ENCODE measurements around the gene REL. TPM values are rescaled to one million over a fixed set of nuclear protein-coding genes. Genes with fewer than 3 reads are reported as not detected.

The REL gene
- polyA plus RNA-seq, 1 experiment, result 3.3 TPM

DNA sequence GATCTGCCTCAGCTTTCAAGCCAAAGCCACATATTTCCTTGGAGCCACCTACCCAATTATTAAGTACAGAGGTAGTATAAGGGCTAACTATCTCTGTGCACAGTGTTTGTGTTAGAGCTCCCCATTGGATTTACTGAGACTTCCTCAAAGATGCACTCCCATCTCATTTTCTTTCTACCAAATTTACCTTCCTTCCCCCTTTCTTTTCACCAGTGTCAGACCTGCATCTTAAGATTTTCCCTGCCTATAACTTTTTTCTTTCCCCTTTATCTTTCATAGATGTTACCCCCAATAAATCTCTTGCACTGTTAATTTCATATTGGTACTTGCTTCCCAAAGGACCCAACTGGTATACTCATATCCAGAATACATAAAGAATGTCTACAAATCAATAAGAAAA lies 5.9 kb upstream of the REL start:
- no peaks in the 10 kb centered on the region for H3K27me3 ChIP-seq (ENCODE audit: control insufficient read depth, insufficient read depth, low read length)
- no peak for DNase-seq (ENCODE audit: low read depth, low spot score)
- H3K27ac ChIP-seq (ENCODE audit: low read depth, low read length), result no peak overlapping the region
- ChIA-PET POLR2A (no interaction called here), CTCF (no interaction called here)
- H3K4me3 ChIP-seq (ENCODE audit: low read depth, low read length), result no peak overlapping the region
- TF ChIP-seq, protein P1, sequence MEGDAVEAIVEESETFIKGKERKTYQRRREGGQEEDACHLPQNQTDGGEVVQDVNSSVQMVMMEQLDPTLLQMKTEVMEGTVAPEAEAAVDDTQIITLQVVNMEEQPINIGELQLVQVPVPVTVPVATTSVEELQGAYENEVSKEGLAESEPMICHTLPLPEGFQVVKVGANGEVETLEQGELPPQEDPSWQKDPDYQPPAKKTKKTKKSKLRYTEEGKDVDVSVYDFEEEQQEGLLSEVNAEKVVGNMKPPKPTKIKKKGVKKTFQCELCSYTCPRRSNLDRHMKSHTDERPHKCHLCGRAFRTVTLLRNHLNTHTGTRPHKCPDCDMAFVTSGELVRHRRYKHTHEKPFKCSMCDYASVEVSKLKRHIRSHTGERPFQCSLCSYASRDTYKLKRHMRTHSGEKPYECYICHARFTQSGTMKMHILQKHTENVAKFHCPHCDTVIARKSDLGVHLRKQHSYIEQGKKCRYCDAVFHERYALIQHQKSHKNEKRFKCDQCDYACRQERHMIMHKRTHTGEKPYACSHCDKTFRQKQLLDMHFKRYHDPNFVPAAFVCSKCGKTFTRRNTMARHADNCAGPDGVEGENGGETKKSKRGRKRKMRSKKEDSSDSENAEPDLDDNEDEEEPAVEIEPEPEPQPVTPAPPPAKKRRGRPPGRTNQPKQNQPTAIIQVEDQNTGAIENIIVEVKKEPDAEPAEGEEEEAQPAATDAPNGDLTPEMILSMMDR (IDR thresholded peaks at IDR 0.05; ENCODE audit: low read depth, low read length), result no peak
- no peaks in the 10 kb centered on the region for H3K9me3 ChIP-seq (ENCODE audit: control insufficient read depth, insufficient read depth, low read length)

DNA sequence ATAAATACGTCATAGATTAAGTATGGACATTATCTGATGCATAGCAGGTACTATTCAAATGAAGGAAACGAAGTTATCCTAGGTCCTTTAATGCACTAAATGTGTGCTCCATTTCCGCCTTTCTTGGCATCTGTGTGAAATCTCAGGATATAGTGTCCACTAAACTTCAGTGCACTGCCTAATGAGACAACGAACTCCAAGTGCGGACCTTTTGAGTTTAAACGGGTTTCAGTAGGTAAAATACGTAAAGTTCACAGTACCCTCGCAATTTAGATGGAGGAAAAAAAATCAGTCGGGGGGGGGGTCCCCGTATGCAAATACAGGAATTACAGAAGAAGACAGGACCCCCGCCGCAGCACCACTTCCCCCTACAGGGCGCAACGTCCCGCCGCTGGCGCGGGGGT lies 729 bp upstream of the REL start:
- TF ChIP-seq, protein P1 (IDR thresholded peaks at IDR 0.05; ENCODE audit: low read depth, low read length), result 0 out of 2 replicates have a peak, but pooled peaks have one; percentile 24
- Histone ChIP-seq H3K27ac (ENCODE audit: low read depth, low read length) (peak overlapping the region; percentile 74), H3K27me3 (ENCODE audit: control insufficient read depth, insufficient read depth, low read length) (no peaks in the 10 kb centered on the region), H3K9me3 (ENCODE audit: control insufficient read depth, insufficient read depth, low read length) (no peaks in the 10 kb centered on the region), H3K4me3 (ENCODE audit: low read depth, low read length) (peak overlapping the region; percentile 71)
- no peak for DNase-seq (ENCODE audit: low read depth, low spot score)
- ChIA-PET POLR2A (interaction anchor here (0.6 kb wide), 1 partner anchor 13 kb away, joined by 6 read pairs; no protein-coding TSS in a partner anchor), CTCF (interaction anchor here (0.6 kb wide), 1 partner anchor 1131 kb away, joined by 3 read pairs; no protein-coding TSS in a partner anchor)

DNA sequence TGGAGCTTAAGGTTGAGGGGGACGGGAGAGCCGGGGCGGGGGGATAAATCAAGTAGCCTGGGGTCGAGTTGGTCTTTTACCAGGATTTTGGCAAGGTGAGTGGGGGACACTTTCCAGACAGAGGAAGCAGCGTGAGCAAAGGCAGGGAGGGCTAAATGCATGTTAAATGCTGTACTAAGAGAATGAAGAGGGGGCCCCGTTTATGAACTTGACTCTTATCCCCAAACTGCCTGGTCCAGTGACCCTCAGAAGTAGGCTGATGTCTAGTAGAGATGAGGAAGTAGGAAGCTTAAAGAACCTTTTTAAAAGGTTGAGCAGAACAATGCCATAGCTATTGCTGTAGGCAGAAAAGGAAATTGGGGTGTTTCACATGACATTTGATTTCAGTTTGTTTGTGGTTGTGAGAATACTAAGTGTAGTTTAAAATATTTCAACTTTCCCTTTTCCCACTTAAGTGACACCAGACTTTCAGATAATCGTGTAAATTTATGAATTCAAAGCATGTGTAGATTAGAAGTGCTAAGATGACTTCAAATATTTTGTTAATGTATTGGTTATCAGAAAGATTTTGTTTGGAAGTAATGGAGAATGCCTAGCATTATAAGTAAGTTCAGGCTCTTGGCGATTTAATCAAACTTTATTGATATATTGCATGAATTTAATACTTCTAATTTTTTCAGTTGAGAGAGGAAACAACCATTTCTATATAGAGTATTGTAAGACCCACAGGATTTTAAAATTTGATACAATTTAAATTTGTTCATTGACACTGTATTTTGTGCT lies 1.8 kb downstream of the REL start:
- TF ChIP-seq, protein P1 (IDR thresholded peaks at IDR 0.05; ENCODE audit: low read depth, low read length), result no peak
- no peaks in the 10 kb centered on the region for H3K9me3 ChIP-seq (ENCODE audit: control insufficient read depth, insufficient read depth, low read length)
- H3K4me3 ChIP-seq (ENCODE audit: low read depth, low read length), result peak overlapping the region; percentile 74
- no peak for DNase-seq (ENCODE audit: low read depth, low spot score)
- CTCF ChIA-PET, result interaction anchor here (0.6 kb wide), 1 partner anchor 120 kb away, joined by 3 read pairs; no protein-coding TSS in a partner anchor
- H3K27me3 ChIP-seq (ENCODE audit: control insufficient read depth, insufficient read depth, low read length), result no peaks in the 10 kb centered on the region
- H3K27ac ChIP-seq (ENCODE audit: low read depth, low read length), result no peak overlapping the region
- POLR2A ChIA-PET, result interaction anchor here (0.7 kb wide), 1 partner anchor 127 kb away, joined by 3 read pairs; no protein-coding TSS in a partner anchor

DNA sequence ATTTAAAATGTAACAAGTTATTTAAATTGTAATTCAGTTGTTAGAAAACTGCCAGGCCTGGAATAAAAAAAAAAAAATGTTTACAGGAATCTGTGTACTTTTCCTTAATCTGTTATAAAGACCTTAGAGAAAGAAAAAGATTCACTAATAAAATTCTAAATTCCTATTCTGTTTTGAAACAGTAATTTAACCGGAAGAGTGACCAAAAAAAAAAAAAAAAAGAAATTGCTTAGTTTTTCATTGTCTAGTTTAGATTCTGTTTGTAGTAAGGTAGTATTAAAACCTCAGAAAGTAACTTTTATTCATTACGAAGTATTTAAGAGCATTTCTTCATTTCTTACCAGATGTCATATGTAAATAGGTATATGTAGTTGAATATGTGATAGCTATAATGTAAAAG lies 2.5 kb downstream of the REL start:
- Histone ChIP-seq H3K9me3 (ENCODE audit: control insufficient read depth, insufficient read depth, low read length) (no peaks in the 10 kb centered on the region), H3K27ac (ENCODE audit: low read depth, low read length) (no peak overlapping the region), H3K4me3 (ENCODE audit: low read depth, low read length) (peak overlapping the region; percentile 74; the same call in 1 of the 2 replicates), H3K27me3 (ENCODE audit: control insufficient read depth, insufficient read depth, low read length) (no peaks in the 10 kb centered on the region)
- TF ChIP-seq, protein P1 (IDR thresholded peaks at IDR 0.05; ENCODE audit: low read depth, low read length), result no peak
- CTCF ChIA-PET, result interaction anchor here (0.7 to 0.9 kb wide), 2 partner anchors 82 to 115 kb away, joined by 3 to 5 read pairs; no protein-coding TSS in a partner anchor
- POLR2A ChIA-PET, result no interaction called here
- DNase-seq (ENCODE audit: low read depth, low spot score), result no peak

DNA sequence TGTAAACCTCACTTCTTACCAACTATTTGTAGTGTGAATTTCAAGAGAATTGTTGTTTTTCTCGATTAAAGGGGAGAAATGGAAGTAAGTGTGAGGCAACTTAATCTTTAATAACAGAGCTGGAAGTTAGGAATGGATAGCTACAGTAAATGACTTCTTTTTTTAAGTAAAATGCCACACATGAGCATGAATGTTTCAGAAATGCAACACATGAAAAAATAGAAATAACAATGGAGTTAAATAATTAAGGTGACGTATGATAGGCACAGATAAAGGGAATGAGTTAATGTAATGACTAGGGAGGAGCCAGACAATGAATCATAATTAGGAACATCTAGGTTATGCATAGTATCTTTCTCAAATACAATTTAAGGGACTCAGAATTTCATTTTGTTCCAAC lies 3.4 kb downstream of the REL start:
- TF ChIP-seq, protein P1 (IDR thresholded peaks at IDR 0.05; ENCODE audit: low read depth, low read length), result no peak
- Histone ChIP-seq H3K27ac (ENCODE audit: low read depth, low read length) (no peak overlapping the region), H3K4me3 (ENCODE audit: low read depth, low read length) (no peak overlapping the region), H3K9me3 (ENCODE audit: control insufficient read depth, insufficient read depth, low read length) (no peaks in the 10 kb centered on the region), H3K27me3 (ENCODE audit: control insufficient read depth, insufficient read depth, low read length) (no peaks in the 10 kb centered on the region)
- no peak for DNase-seq (ENCODE audit: low read depth, low spot score)
- ChIA-PET CTCF (no interaction called here), POLR2A (interaction anchor here (0.6 kb wide), 1 partner anchor 206 kb away, joined by 4 read pairs; no protein-coding TSS in a partner anchor)
